Measurements from ENCODE around the gene PBX1.

- TF ChIP-seq RFX5 (IDR thresholded peaks at IDR 0.05; ENCODE audit: low read depth, low read length) (no peak), CTCF (conservative IDR thresholded peaks at IDR 0.05; ENCODE audit: low read depth, low read length) (no peak), MXI1 (IDR thresholded peaks at IDR 0.05; ENCODE audit: borderline replicate concordance, low read depth, low read length) (no peak), POLR2A (IDR thresholded peaks at IDR 0.05; ENCODE audit: low read depth, low read length) (no peak), MAFK (IDR thresholded peaks at IDR 0.05; ENCODE audit: low read depth, low read length) (no peak), USF2 (IDR thresholded peaks at IDR 0.05; ENCODE audit: low read depth, low read length) (no peak), MAZ (IDR thresholded peaks at IDR 0.05; ENCODE audit: borderline replicate concordance, low read depth, low read length) (no peak)
Measured at GRCh38 chr1:164764333-164764732, 205.3 kb downstream of the PBX1 start.
